Left ventricle myocardium inferior (tissue), 1 donor: ENCODE data around the gene GUCD1. TPM values are rescaled to one million over a fixed set of nuclear protein-coding genes. Genes with fewer than 3 reads are reported as not detected.
A peak's percentile ranks its signal among the peaks of the same experiment; 100 is the strongest.

ENCODE experiments used
- DNase-seq: peaks from one replicate; pipeline ENCODE4 v3.0.0-alpha.2; 2020
- H3K27ac ChIP-seq: fragments of 200-600 bp; replicated peaks from 2 replicates; pipeline ENCODE4 v1.8.0; 2021
- H3K27me3 ChIP-seq: fragments of 200-600 bp; 2 replicates; pipeline ENCODE4 v1.8.0; 2021; ENCODE audit warnings: low read depth
- H3K36me3 ChIP-seq: fragments of 200-600 bp; 2 replicates; pipeline ENCODE4 v1.8.0; 2021
- H3K4me1 ChIP-seq: fragments of 200-600 bp; 2 replicates; pipeline ENCODE4 v1.8.0; 2021
- H3K4me3 ChIP-seq: fragments of 200-600 bp; 2 replicates; pipeline ENCODE4 v1.8.0; 2021; ENCODE audit warnings: mild to moderate bottlenecking, moderate library complexity
- H3K9me3 ChIP-seq: fragments of 200-600 bp; replicated peaks from 2 replicates; pipeline ENCODE4 v1.8.0; 2021
- CTCF ChIP-seq: fragments of 200-600 bp; IDR thresholded peaks from 2 replicates; pipeline ENCODE4 v1.8.0; 2021; ENCODE audit warnings: antibody characterized with exemption, mild to moderate bottlenecking, borderline replicate concordance
- intact Hi-C: fragments of 100-400 bp; cut with micrococcal nuclease; formaldehyde crosslinking; loops from one replicate; pipeline ENCODE4 v1.11.0; 2022
- total RNA-seq: library from RNA; stranded (reverse); fragmentation: NEBNext Ultra II Directional; extraction: Animal tissue kit (Norgen Biotek cat#: 25700); gene quantifications from one replicate; pipeline ENCODE4 v1.2.1, GENCODE V29; 2021
- donor health status: DM: no; HTN: yes; CAD: no; lungs with severe emphysema.

Gene GUCD1
- total RNA-seq, 1 donor from 2014 or later, result 203 TPM

GRCh38 chr22:24576778-24577177, 21.8 kb upstream of the GUCD1 start:
- intact Hi-C loops, result no loop called here

GRCh38 chr22:24571266-24571665, 16.3 kb upstream of the GUCD1 start:
- TF ChIP-seq CTCF, result no peak
- intact Hi-C loops, result no loop called here
- H3K36me3 ChIP-seq, result peaks cover 82% of the 10 kb centered on the region
- no peak for DNase-seq
- H3K9me3 ChIP-seq, result no peaks in the 10 kb centered on the region
- H3K27ac ChIP-seq, result no peak overlapping the region
- peaks cover 21% of the 10 kb centered on the region for H3K4me1 ChIP-seq
- no peak overlapping the region for H3K4me3 ChIP-seq
- no peaks in the 10 kb centered on the region for H3K27me3 ChIP-seq

More at GRCh38 chr22:24576778-24577177, 21.8 kb upstream of the GUCD1 start:
- TF ChIP-seq CTCF, result no peak
- DNase-seq, result no peak
- Histone ChIP-seq H3K36me3 (peaks cover 52% of the 10 kb centered on the region), H3K9me3 (no peaks in the 10 kb centered on the region), H3K4me1 (no peaks in the 10 kb centered on the region), H3K27ac (no peak overlapping the region), H3K4me3 (no peak overlapping the region), H3K27me3 (no peaks in the 10 kb centered on the region)

- Histone ChIP-seq H3K27me3 (no peaks in the 10 kb centered on the region), H3K9me3 (no peaks in the 10 kb centered on the region), H3K4me1 (peaks cover 54% of the 10 kb centered on the region), H3K4me3 (no peak overlapping the region), H3K27ac (peak overlapping the region; percentile 89), H3K36me3 (peaks cover 52% of the 10 kb centered on the region)
- no peak for TF ChIP-seq CTCF
- DNase-seq, result no peak
- intact Hi-C loops, result no loop called here
Observed at GRCh38 chr22:24567668-24568067, 12.7 kb upstream of the GUCD1 start.

GRCh38 chr22:24566899-24567511, 12.1 kb upstream of the GUCD1 start:
- Histone ChIP-seq H3K27me3 (no peaks in the 10 kb centered on the region), H3K27ac (peak overlapping the region; percentile 89), H3K36me3 (peaks cover 46% of the 10 kb centered on the region), H3K9me3 (no peaks in the 10 kb centered on the region), H3K4me3 (no peak overlapping the region), H3K4me1 (peaks cover 61% of the 10 kb centered on the region)
- no peak for TF ChIP-seq CTCF
- intact Hi-C loops, result no loop called here
- no peak for DNase-seq

- H3K27ac ChIP-seq, result peak overlapping the region; percentile 89
- intact Hi-C loops, result no loop called here
- DNase-seq, result no peak
- H3K27me3 ChIP-seq, result no peaks in the 10 kb centered on the region
- H3K4me1 ChIP-seq, result peaks cover 77% of the 10 kb centered on the region
- peaks cover 36% of the 10 kb centered on the region for H3K36me3 ChIP-seq
- TF ChIP-seq CTCF, result no peak
- H3K4me3 ChIP-seq, result no peak overlapping the region
- H3K9me3 ChIP-seq, result no peaks in the 10 kb centered on the region
Observed at GRCh38 chr22:24565077-24565476, 10.1 kb upstream of the GUCD1 start.
